Fibroblast of pulmonary artery (primary cell): ENCODE data around the gene DHFR.
A peak's percentile ranks its signal among the peaks of the same experiment; 100 is the strongest.

Experiments
- DNase-seq: peaks from one replicate; pipeline ENCODE4 v3.0.0-alpha.2; 2010; ENCODE audit warnings: low read depth
- H3K4me3 ChIP-seq: replicated peaks from 2 replicates; pipeline ENCODE4 v1.5.1; 2011; ENCODE audit warnings: low read depth, mild to moderate bottlenecking, control low read depth, low read length, moderate library complexity
- CTCF ChIP-seq: IDR thresholded peaks from 2 replicates; pipeline ENCODE4 v1.5.1; 2011; ENCODE audit warnings: mild to moderate bottlenecking, control low read depth, low read length, inconsistent platforms; ENCODE audit errors: missing control alignments

DHFR gene

GRCh38 chr5:80696450-80696849 lies 41.7 kb upstream of the DHFR start:
- no peak for TF ChIP-seq CTCF
- DNase-seq = no peak
- no peak overlapping the region for H3K4me3 ChIP-seq

- H3K4me3 ChIP-seq = no peak overlapping the region
- no peak for DNase-seq
- no peak for TF ChIP-seq CTCF
Observed at GRCh38 chr5:80695666-80696065, 40.9 kb upstream of the DHFR start.

GRCh38 chr5:80689627-80690026 lies 34.8 kb upstream of the DHFR start:
- no peak for TF ChIP-seq CTCF
- DNase-seq = no peak
- H3K4me3 ChIP-seq = no peak overlapping the region

- DNase-seq = no peak
- no peak overlapping the region for H3K4me3 ChIP-seq
- TF ChIP-seq CTCF = no peak
Observed at GRCh38 chr5:80688648-80689420, 34.1 kb upstream of the DHFR start.

GRCh38 chr5:80686757-80687156 lies 32.0 kb upstream of the DHFR start:
- no peak overlapping the region for H3K4me3 ChIP-seq
- TF ChIP-seq CTCF = peak; percentile 36
- DNase-seq = peak; percentile 46

GRCh38 chr5:80676706-80677105 lies 21.9 kb upstream of the DHFR start:
- DNase-seq = peak; percentile 8
- TF ChIP-seq CTCF = no peak
- no peak overlapping the region for H3K4me3 ChIP-seq
